GM19035 (cell line): Measurements from ENCODE around the gene DCBLD1.
A peak's percentile ranks its signal among the peaks of the same experiment; 100 is the strongest.
"Not testable (repeated sequence)": the region's sequence is repeated elsewhere in the genome, so short reads cannot be mapped to it uniquely, and the experiment has no call there.

Source experiments
- ATAC-seq: cut with Tn5 transposase; IDR thresholded peaks from one replicate; pipeline ENCODE4 v1.9.1; 2021; ENCODE audit not compliant: unreplicated experiment

DCBLD1 gene

DNA sequence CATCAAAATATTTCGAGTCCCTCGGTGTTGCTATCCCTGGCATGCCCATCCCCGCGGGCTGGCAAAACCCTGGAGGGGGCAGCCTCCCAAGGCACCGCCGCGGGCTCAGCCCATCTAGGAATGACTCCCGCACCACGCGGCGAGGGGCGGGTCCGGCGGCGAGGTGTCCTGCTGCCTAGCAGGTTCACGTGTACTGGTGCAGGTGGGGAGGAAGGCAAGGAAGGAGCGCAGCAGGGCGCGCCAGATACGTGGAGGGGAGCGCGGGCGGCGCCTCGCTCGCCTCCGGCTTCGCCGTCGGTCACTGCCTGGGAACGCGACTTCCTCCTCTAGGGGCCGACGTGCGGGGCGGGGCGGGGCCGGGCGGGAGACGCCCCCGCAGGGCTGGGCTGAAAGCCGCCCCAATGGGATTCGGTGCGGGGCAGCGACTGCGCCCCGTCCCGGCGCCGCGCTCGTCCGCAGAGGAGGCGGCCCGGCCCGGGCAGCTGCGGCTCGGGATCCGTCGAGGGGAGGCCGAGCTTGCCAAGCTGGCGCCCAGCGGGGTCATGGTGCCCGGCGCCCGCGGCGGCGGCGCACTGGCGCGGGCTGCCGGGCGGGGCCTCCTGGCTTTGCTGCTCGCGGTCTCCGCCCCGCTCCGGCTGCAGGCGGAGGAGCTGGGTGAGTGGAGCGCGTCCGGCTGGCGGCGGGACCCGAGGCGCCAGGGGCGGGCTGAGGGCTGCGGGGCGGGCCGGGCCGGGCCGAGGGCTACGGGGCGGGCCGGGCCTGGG is at the start of gene DCBLD1:
DCBLD1 (plus strand) TSS at position 435 of the 764 bp plus-strand sequence; CDS start at position 543, 108 bp downstream.
- ATAC-seq, result peak; percentile 75

DNA sequence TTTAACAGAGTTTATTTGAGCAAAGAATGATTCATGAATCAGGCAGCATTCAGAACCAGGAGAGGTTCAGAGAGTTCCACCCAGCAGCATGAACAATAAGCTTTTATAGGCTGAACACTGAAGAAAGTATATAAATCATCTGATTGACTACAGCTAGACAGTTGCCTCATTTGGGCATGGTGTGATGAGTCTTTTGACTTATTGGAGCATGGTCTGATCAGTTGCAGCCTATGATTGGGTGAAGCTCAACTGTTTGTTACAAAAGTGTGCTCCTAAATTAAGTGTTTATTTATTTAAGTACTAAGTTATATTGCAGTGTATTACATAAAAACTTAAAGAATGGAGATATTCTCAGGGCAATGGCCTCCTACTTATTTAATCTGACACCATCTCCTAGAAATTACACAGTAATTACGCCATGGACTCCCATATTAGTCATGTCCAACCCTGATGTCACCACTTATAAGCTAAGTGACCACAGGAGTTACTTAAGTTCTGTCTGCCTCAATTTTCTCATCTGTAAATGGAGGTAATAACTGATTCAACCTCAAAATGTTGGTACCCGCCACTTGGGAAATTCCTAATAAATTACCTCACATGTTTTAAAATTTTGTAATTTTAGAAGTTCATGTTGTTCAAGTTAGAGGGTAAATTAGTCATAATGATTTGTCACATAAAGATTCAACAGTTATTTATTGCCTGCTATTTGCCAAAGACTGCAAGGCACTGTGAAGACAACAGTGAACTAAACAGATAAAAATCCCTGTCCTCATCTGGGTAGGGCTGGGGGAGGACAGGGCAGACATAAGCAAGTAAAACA is 41.6 kb upstream of the DCBLD1 start:
- no peak for ATAC-seq

DNA sequence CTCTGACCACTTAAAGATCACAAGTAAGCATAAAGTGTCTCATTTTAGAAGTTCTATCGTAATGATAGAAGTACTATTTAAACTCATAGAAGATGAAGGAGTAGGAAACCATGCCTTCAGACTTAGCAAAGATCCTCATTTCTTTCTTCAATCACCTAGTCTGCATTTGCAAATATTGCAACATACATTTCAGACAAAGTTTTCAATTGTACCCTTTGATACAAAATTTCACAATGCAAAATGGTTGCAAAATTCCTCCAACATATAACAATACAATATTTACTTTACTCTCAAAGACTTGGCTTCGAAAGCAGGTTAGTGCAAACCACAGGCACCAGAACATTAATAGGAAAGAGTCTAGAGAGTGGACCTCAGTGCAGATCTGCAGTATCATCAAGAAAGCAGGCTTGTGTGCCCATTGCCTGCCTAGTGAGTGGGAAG is 40.6 kb upstream of the DCBLD1 start:
- ATAC-seq, result no peak

DNA sequence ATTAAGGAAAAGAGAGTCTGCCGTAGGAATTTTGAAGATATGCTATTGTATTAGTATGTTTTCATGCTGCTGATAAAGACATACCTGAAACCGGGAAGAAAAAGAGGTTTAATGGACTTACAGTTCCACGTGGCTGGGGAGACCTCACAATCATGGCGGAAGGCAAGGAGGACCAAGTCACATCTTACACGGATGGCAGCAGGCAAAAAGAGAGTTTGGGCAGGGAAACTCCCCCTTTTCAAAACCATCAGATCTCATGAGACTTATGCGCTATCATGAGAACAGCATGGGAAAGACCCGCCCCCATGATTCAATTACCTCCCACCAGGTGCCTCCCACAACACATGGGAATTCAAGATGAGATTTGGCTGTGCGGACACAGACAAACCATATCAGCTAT is 40.2 kb upstream of the DCBLD1 start:
- ATAC-seq, result not testable (repeated sequence)

DNA sequence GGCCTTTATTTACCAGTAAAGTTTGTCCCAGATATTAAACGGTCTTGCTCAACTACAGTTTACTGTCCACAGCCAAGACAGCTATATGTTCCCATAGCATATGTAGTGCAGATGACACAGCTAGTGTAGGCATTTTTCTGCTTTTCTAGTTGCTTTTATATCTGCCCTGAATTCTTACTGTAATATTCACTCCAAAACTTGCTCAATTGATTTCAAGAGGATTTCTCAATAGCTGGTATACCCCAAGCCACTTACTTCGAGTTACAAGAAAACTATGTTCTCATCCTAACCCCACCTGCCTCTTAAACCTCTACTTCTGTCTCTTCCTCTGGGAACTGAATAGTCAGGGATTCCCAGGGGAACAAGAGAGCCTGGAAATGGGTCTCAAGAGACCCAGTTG is 37.9 kb upstream of the DCBLD1 start:
- ATAC-seq, result no peak

DNA sequence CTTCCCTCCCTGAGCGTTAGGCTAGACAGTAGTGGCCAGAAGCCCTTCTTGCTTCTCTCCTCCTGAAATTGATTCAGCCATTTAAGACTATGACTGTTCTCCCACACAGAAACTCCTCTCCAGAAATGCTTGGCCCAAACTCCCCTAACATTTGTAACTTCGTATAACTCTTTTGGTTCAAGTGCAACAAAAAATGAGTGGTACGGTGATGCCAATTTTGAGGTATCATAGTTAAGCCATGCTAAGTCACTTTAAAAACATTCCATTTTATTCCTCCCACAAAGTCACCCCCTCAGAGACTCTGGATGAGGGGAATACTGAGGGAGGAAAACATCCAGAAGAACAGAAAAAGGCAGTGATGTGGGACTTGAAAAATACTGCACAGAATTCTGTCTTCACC is 35.6 kb upstream of the DCBLD1 start:
- ATAC-seq, result no peak

DNA sequence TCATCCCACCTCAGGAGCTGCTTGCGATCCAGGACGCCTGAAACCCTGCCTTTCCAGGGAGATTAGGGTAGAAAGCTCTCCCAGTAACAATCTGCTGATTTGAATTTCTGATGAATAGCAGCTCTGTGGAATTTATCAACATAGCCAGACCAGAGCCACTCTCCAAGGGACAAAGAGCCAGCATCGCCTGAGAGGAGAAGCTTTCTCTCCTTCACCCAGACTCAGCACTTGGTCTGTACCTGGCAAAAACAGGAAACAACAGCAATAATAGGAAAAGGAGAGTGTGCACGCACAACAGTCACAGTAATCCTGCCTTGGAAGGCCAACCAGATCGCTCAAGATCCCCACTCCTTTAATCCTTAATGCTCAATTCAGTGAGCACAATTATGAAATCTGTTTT is 34.5 kb upstream of the DCBLD1 start:
- ATAC-seq, result no peak

DNA sequence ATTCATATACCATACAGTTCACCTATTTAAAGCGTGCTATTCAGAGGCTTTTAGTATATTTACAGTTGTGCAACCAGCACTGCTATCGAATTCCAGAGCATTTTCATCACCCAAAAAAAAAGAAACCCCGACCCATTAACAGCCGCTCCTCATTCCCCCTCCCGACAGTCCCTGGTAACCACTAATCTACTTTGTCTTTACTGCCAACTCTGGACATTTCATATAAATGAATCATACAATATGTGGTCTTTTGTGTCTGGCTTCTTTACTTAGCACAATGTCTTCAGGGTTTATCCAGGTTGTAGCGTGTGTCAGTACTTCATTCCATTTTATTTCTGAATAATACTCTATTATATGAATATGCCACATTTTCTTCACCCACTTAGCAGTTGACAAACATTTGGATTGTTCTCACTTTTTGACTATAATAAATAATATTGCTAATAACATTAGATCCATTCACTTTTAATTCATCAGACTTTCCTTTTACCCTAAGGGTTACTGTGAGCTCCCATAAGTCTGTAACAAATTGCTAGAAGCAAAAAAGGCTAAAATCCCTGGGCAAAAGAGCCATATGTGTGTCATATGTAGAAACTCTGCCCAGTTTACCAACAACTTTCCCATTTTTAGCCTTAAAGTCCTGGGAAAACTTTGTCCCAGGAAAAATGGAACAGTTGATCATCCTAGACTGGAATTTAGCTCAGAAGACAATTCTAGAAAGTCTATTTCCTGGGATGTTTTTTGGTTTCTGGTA is 33.6 kb upstream of the DCBLD1 start:
- no peak for ATAC-seq

DNA sequence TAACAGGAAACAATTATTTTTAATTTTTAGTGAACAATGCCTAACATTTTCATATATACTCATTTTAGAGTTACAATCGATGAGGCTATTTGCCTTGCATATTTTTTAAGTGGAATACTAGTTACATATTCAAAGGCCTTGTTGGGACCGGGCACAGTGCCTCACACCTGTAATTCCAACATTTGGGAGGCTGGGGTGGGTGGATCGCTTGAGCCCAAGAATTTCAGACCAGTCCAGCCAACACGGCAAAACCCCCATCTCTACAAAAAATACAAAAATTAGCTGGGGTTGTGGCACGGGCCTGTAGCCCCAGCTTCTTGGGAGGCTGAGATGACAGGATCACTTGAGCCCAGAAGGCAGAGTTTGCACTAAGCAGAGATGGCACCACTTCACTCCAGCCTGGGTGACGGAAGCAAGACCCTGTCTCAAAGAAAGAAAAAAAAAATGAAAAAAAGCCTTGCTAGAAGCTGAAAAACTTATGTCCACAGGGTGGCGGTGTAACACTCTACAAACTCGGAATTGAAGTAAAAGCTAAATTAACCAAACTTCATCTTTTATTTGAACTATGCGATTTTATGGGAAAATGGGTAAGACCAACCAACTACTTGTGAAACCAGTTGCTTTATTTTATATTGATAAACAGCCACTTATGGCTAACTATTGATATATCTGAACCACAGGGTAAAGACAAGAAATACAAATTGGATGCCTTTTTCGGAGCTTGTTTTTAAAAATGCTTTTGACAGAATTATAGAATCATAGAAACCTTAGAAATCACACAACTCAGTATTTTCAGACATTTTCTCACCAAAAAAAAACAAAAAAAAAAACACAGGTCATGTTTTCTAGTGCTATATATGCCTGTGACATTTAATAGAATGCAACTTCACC is 32.7 kb upstream of the DCBLD1 start:
- no peak for ATAC-seq

DNA sequence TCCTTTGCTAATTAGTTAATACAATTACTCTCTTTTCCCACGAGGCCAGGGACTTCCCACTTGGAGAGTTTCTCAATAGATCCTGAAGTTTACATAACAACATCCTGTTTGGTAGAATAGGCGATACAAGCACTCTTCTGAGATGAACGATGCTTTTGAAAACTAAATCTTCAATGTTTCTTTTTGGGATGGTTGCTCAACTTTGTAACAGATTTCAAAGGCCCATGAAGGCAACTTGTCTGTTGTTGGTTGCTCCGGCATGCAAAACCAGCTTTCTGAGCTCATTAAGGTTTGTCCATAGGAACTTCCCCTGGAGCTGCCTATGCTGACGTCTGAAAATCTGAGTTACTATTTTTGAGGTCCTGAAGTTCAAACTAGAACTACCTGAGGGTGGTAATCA is 30.8 kb upstream of the DCBLD1 start:
- ATAC-seq, result no peak

DNA sequence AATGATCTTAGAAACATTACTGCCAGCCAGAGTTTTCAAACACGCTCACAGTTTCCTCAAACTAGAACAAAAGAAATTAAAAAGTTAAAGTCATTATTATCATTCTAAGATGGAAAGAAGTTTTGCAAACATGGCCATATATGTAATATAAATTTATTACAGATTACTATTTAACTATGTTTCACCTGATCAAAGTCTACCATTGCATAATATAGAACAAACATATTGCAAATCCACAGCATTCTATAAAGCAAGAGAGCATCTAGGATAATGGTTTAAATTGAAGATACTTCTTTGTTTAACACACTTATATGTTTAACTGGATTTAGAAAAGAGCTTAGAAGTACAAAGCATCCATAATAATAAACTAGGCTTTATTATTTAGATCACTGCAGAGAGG is 26.2 kb upstream of the DCBLD1 start:
- no peak for ATAC-seq

DNA sequence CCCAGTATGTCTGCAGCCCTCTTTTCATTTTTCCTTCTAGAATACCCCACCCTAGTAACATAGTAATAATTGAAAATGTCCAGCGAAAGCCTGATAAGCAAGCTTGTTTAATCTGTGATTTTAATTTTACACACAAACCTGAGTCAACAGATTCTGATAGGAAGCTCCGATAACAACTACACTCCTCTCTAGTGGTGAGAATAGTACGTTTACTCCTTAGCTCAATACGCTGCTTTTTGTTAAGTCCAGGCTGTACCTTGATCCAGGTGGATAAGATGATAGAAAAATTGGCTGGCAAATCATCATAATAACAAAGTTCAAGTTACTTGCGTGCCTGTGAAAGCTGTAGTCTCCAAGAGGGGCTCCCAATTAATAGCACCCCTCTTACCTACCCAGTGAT is 25.5 kb upstream of the DCBLD1 start:
- no peak for ATAC-seq

DNA sequence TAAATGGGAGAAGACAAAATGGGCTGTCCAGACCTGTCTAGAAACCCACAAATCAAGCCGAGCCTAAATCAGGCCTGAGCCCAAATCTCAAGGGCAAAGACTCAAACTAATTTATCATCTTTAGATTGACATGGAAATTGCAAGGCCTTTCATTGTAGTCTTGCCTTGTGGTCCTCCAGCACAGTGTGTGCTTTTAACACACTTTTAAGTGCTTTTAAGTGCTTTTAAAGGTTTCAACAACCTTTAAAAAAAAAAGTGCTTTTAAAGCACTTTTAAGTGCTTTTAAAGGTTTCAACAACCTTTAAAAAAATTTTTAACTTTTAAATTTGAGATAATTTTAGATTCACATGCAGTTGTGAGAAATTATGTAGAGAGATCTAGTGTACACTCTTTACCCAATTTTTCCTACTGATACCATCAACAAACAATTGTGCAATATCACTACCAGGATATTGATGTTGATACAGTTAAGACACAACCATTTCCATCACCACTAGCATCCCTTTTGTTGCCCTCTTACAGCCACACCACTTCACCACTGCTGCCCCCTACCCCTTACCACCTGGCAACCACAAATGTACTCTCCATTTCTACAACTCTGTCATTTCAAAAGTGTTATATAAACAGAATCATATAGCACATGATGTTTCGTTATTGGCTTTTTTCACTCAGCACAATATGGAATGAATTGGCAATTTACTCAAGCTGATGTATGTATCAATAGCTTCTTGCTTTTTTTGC is 23.1 kb upstream of the DCBLD1 start:
- ATAC-seq, result no peak

DNA sequence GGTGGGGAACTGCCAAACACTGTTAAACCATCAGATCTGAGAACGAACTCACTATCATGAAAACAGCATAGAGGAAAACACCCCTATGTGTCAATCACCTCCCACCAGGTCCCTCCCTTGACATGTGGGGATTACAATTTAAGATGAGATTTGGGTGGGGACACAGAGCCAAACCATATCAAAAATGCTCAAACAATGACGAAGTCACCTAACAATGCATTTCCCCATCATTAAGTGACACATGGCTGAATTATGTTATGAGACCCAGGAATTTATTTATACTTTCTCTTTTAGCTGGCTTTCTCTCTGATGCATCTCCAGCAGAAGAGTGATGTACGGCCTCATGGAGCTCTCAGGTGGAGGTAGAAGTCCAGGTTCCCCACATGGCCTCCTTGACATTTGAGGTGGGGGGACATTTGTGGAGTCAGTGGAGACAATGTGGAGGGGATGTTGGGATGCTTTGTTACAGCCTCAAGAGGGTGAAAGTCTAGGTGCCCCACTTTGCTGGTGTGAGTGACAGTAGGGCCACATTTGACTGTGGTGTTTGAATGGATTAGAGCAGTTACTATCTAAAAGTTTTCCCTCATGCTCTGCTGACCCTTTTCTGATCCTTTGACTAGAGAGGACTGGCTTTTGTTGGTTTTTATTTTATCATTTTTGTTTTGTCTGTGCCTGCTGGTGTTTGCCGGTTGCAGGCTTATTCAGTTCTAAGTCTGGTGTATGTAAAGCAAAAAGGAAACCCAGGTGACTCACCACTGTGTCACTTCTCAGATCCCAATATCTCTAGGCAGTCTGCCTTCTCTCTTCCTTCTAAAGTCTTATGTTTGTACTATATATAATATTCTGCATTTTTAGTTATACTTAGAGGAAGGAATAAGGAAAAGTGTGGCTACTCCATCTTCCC is 18.5 kb upstream of the DCBLD1 start:
- ATAC-seq, result peak; percentile 73

DNA sequence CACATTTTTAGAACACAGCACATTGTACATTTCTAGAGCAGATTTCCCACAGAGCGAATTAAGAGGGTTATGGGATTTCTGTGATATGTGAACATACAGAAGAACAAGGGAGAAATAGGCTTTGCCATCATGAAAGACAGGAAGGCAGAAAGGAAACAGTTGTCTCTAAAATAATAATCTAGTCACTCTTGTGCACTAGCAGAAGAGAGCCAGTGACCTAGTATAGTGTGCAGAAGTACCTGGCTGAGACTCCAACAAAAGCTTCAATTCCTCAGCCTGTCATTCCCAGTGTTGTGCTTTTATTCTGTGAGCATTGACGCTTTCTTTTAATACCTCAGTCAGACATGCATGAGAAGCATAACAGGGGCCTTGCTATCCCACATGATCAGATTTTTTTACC is 17.8 kb upstream of the DCBLD1 start:
- no peak for ATAC-seq

DNA sequence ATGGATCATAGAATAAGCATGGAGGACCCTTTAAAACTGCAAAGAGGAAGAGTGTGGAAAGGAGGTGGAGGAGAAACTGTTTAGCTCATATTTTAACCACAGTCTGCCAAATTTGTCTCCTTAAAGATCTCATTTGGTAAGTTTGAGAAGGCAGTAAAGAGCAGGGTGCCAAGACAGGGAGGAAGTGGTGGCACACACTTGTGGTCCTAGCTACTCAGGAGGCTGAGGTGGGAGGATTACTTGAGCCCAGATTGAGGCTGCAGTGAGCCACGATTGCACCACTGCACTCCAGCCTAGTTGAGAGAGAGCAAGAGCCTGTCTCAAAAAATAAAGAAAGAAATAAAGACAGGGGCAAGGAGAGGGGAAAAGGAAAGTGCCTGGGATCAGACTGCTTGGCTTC is 16.8 kb upstream of the DCBLD1 start:
- no peak for ATAC-seq

DNA sequence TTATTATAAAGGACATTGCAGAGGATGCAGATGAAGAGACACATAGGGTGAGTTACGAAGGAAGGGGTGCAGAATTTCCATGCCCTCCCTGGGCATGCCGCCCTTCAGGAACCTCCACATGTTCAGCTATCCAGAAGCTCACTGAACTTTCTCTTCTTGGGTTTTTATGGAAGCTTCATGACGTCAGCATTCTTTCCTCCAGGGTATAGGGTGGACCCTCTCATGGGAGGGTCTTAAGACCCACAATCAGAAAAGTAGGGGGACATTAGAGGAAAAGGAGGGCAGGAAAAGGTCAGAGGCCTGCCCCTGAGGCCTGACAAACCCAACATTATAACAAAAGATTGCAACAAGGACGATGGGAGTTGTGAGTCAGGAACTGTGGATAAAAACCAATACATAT is 14.6 kb upstream of the DCBLD1 start:
- no peak for ATAC-seq

DNA sequence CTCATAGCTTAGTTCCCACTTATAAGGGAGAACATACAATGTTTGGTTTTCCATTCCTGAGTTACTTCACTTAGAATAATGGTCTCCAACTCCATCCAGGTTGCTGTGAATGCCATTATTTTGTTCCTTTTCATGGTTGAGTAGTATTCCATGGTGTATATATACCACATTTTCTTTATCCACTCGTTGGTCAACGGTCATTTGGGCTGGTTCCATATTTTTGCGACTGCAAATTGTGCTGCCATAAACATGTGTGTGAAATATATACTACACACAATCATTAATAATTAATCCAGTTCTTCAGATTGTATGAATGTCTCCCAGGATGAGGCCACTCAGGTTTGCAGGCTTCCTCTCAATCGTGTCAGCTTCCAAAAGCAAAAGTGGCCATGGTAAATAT is 13.9 kb upstream of the DCBLD1 start:
- not testable (repeated sequence) for ATAC-seq

DNA sequence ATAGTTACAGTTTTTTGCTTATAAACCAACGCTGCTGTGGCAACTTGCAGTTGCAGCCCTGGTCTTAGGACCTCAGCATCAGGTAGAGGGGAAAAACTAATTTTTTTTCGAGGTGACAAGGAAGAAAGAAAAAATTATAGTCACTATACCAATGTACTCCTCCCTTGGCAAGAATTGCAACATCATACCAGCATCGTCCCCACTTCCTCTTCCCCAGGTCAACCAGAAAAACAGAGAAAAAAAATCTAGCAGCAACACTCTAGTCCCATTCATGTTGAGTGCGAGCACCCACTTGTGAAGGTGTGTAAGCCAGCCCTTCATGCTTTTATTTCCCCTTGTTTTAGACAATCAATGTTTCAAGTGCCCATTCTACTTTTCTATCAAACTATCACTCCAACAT is 13.1 kb upstream of the DCBLD1 start:
- ATAC-seq, result no peak
